GM19025 (cell line): ENCODE measurements around the gene REEP6.
"Not testable (repeated sequence)": the region's sequence is repeated elsewhere in the genome, so short reads cannot be mapped to it uniquely, and the experiment has no call there.

Experiments
- ATAC-seq: cut with Tn5 transposase; IDR thresholded peaks from one replicate; pipeline ENCODE4 v1.9.1; 2021; ENCODE audit warnings: mild to moderate bottlenecking, low read depth, moderate library complexity; ENCODE audit not compliant: unreplicated experiment

REEP6 gene

DNA sequence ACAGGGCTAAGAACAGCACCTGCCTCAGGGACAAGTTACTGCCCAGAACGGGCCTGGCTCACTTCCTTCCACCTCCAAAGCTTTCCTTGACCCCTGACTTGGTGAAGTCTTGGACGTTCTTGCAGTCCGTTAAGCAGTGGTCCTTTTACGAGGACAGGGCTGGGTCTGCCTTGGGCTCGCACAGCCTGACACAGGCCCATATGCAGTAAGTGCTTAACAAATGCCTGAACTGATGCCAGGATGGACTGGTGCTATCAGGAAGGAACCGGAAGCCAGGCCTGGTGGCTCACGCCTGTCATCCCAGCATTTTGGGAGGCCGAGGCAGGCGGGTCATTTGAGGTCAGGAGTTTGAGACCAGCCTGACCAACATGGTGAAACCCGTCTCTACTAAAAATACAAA is 31.1 kb downstream of the REEP6 start:
- ATAC-seq: no peak

- ATAC-seq: no peak
These were observed 31.9 kb downstream of the REEP6 start for GRCh38 chr19:1522838-1523237.

- no peak for ATAC-seq
These were observed 32.7 kb downstream of the REEP6 start, which contains the start of gene PLK5 for GRCh38 chr19:1523412-1524286. Gene PLK5, plus strand, starts transcription at chr19:1524077. Its CDS starts 2,920 bp downstream, at chr19:1526997.

DNA sequence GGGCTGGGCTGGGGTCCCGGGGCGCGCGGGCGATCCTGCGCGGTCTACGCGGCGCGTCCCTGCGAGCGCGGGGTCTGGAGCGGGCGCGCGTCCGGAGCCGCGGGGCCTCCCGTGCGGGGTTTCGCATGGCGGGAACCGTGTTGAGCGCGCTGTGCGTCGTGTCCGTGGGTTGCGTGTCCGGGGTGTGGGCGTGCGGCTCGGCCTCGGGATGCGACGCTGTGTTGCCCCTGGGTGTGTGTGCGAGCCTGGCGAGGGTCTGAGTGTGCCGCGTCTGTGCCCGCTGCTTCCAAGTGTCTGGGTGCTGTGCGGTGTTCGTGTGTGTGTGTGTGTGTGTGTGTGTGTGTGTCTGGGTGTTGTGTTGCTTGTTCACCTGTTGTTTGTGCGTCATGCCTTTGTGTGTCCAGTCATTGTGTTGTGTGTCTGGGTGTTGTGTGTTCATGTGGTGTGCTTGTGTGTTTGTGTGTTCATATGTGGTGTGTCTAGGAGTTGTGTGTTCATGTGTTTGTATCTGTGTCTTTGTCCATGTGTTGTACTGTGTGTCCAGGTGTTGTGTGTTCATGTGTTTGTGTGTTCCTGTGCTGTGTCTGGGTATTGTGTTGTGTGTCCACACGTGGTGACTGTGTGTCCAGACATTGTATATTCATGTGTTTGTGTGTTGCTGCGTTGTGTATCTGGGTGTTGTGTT is 33.4 kb downstream of the REEP6 start:
- ATAC-seq: no peak

GRCh38 chr19:1524972-1525325 is 34.0 kb downstream of the REEP6 start:
- no peak for ATAC-seq

DNA sequence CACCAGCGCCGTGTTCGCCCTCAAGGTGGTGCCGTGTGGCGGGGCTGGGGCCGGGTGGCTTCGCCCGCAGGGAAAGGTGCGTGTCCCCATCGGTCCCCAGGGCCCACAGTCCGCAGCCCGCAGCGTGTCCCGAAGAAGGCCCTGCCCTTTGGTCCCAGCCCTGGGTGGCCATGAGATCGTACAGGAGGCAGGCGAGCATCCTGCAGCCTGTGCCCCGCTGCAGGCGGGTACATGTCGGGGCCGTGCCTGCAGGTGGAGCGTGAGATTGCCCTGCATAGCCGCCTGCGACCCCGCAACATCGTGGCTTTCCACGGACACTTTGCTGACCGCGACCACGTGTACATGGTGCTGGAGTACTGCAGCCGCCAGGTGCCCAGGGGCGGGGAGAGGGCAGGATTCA is 34.4 kb downstream of the REEP6 start:
- no peak for ATAC-seq

DNA sequence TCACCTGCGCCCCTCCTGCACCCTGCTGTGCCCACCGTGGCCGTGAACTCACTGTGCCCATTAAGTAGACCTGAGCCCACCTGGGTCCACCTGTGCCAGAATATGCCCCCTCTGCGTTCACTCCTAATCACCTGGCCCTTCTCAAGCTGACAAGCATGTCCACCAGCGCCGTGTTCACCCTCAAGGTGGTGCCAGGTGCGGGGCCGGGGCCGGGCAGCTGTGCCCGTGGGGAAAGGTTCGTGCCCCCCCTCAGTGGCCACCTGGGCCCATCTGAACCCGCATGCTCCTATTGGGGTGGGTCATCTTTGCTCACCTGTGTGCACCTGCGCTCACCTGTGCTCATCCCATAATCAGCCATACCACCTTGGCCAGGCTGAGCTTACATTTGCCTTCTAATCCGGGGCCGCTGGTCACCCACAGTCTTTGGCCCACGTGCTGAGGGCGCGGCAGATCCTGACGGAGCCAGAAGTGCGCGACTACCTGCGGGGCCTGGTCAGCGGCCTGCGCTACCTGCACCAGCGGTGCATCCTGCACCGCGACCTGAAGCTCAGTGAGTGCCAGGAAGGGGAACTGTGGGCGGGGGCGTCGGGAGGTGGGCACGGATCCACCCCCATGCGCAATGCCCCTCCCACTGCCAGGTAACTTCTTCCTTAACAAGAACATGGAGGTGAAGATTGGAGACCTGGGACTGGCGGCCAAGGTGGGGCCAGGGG is 35.2 kb downstream of the REEP6 start:
- ATAC-seq: no peak

GRCh38 chr19:1526979-1527649 is 36.1 kb downstream of the REEP6 start:
- no peak for ATAC-seq

DNA sequence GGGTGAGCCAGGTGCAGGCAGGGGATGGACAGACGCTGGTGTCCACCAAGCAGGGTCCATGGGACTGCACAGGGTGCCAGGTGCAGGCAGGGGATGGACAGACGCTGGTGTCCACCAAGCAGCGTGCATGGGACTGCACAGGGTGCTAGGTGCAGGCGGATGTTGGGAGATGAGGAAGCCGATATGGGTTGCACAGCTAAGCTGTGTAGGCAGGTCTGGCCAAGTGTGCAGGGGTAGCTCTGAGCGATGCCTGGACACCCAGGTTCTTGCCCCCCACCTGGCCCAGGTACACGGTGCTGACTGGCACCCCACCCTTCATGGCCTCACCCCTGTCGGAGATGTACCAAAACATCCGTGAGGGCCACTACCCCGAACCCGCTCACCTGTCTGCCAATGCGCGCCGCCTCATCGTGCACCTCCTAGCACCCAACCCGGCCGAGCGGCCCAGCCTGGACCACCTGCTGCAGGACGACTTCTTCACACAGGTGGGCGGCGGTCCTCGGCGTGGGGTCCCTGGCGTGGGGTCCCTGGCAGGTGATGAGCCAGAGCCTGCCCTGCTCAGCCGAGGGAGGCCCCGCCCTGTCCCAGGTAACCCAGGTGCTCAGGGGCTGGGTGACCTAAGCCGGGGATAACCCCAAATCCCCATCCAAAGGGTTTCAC is 36.8 kb downstream of the REEP6 start:
- no peak for ATAC-seq

DNA sequence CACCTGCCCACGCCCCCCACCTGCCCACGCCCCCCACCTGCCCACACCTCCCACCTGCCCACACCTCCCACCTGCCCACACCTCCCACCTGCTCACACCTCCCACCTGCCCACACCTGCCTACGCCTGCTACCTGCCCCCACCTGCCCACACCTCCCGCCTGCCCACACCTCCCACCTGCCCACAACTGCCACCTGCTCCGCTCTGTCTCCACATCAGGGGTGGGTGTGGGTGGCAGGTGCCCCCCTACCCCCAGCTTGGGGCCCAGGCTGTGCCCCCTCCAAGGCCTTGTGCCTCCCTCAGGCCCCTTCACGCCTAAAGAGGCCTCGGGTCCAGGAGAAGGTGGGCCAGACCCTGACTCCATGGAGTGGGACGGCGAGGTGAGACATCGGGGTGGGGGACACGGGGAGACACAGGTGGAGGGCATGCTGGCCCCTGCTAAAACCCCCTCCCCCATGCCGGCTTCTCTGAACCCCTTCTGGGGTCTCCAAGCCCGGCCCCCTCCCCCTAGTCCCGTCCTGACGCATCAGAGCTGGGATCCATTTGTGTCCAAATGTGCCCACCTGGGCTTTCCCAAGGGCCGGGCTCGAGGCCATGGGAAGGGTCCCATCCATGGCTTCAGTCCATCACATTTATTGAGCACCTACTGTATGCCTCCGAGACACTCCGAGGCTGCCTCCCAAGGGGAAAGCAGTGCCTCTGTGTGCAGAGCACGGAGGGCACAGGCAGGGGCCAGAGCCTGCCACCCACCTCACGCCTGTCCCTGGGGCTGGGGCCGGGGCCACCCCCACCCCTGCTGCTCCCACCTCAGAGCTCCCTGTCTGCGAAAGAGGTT is 37.8 kb downstream of the REEP6 start:
- no peak for ATAC-seq

- no peak for ATAC-seq
These were observed 38.4 kb downstream of the REEP6 start for GRCh38 chr19:1529430-1529816.

DNA sequence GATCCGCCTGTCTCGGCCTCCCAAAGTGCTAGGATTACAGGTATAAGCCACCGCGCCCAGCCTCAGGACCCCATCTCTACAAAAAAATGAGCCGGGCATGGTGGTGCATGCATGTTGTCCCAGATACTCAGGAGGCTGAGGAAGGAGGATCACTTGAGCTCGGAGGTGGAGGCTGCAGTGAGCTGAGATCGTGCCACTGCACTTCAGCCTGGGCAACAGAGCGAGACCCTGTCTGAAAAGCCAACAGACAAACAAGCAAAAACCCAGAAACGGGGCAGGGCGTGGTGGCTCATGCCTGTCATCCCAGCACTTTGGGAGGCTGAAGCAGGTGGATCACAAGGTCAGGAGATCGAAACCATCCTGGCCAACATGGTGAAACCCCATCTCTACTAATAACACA is 39.9 kb downstream of the REEP6 start:
- not testable (repeated sequence) for ATAC-seq

- ATAC-seq: no peak
These were observed 40.6 kb downstream of the REEP6 start for GRCh38 chr19:1531587-1531986.

- no peak for ATAC-seq
These were observed 41.0 kb downstream of the REEP6 start for GRCh38 chr19:1532003-1532402.

- no peak for ATAC-seq
These were observed 42.6 kb downstream of the REEP6 start for GRCh38 chr19:1533510-1534150.

DNA sequence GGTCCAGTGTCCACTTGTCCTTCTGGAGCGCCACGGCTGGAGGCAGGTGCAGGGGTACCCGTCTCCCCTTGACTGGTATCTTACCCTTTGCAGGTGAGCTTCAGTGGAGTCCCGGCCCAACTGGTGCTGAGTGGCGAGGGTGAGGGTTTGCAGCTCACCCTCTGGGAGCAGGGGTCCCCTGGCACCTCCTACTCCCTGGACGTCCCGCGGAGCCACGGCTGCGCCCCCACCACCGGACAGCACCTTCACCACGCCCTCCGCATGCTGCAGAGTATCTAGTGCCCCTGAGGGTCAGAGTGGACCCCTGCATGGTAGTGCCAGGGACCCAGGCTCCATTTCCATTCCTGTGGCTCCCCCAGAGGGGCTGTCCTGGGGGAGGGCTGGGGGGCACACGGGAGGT is 44.0 kb downstream of the REEP6 start:
- ATAC-seq: no peak

- not testable (repeated sequence) for ATAC-seq
These were observed 44.7 kb downstream of the REEP6 start for GRCh38 chr19:1535699-1536098.

- ATAC-seq: no peak
These were observed 48.0 kb downstream of the REEP6 start for GRCh38 chr19:1538978-1539377.

DNA sequence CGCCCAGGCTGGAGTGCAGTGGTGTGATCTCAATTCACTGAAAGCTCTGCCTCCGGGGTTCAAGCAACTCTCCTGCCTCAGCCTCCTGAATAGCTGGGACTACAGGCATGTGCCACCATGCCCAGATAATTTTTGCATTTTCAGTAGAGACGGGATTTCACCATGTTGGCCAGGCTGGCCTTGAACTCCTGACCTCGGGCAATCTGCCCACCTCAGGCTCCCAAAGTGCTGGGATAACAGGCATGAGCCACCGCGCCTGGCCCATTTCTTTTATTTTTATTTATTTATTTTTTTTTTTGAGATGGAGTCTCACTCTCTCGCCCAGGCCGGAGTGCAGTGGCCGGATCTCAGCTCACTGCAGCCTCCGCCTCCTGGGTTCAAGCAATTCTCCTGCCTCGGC is 48.8 kb downstream of the REEP6 start:
- ATAC-seq: not testable (repeated sequence)
